ENCODE results near the gene TIMM23. TPM values are rescaled to one million over a fixed set of nuclear protein-coding genes. Genes with fewer than 3 reads are reported as not detected.

The TIMM23 gene
- 38.5 TPM for total RNA-seq

GRCh38 chr10:45972106-45972812 lies at the start of gene TIMM23:
Gene TIMM23 (plus strand): TSS chr10:45972489. CDS start chr10:45972625, 136 bp downstream.

GRCh38 chr10:46030091-46030937 lies 58.0 kb downstream of the TIMM23 start, which contains the start of gene NCOA4:
Gene NCOA4 (minus strand): TSS chr10:46030623. CDS start chr10:46016680, 13,943 bp downstream.

GRCh38 chr10:46046261-46046660 lies 74.0 kb downstream of the TIMM23 start, which contains the start of gene MSMB:
Gene MSMB (minus strand): TSS chr10:46046269. CDS start chr10:46046237, 32 bp downstream.

Small RNAs within 50 kb of the gene (small RNA-seq; reads per million reads assigned to genes)
- gene SNORA74C-1 (ENCODE audit: low replicate concordance): not detected

Other genes with a start within 250 kb of the TIMM23 start
- gene WASHC2C, start 245.2 kb upstream of the TIMM23 start, total RNA-seq: 46.4 TPM
- gene AGAP4, start 125.0 kb upstream of the TIMM23 start, total RNA-seq: 32.6 TPM
- 244 TPM for gene NCOA4, start 58.1 kb downstream of the TIMM23 start, total RNA-seq
- not detected for gene MSMB, start 73.8 kb downstream of the TIMM23 start, total RNA-seq